HG03558 (cell line): ENCODE results near the gene ZMIZ1.

Experiments used
- ATAC-seq: cut with Tn5 transposase; IDR thresholded peaks from one replicate; pipeline ENCODE4 v1.9.1; 2021; ENCODE audit warnings: moderate number of reproducible peaks; ENCODE audit not compliant: unreplicated experiment; ENCODE audit errors: extremely low read depth

The ZMIZ1 gene

DNA sequence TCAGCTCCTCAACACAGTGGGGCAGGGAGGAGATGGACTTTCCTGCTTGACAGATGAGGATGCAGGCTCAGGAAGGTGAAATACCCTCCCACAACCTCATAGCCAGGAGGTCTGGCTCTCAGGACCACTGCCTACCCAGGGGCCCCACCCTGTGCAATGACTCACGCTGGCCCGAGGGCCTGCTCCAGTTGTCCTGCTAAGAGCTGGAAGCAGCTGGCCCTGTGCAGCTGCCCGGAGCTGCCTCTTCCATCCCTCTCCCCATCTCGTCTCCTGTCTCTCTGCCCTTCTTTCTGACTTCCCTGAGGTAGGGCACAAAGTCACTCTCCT is 123.9 kb downstream of the ZMIZ1 start:
- no peak for ATAC-seq

DNA sequence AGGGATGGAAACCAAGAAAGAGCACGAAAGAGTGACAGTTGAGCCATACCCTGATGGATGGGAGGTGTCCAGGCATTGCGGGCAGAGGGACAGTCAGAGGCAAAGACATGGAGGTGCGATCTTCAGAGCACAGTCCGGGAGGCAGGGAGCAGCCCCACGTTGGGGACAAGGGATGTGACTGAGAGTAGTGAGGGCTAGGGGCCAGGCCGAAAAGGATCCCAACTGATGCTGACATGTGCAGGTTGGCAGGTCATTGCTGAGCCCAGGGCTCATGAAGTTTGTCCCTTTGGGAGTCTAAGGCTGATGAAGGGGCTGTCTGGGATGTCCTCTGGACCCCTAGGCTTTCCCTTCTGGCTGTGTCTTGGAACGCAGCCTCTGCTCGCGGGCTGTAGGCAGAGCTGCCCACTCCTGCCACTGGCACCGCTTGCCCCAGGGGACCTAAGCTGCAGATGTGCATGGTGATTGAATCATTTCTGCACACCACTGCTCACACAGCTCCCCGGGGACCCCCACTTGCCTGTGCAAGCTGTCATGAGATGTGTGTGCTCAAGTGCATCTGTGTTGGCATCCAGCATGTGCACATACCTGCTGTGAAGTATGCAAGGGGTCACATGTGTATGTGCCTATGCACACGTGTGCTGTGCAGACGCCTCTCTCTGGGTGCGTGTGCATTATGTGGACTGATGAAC is 125.1 kb downstream of the ZMIZ1 start:
- no peak for ATAC-seq

DNA sequence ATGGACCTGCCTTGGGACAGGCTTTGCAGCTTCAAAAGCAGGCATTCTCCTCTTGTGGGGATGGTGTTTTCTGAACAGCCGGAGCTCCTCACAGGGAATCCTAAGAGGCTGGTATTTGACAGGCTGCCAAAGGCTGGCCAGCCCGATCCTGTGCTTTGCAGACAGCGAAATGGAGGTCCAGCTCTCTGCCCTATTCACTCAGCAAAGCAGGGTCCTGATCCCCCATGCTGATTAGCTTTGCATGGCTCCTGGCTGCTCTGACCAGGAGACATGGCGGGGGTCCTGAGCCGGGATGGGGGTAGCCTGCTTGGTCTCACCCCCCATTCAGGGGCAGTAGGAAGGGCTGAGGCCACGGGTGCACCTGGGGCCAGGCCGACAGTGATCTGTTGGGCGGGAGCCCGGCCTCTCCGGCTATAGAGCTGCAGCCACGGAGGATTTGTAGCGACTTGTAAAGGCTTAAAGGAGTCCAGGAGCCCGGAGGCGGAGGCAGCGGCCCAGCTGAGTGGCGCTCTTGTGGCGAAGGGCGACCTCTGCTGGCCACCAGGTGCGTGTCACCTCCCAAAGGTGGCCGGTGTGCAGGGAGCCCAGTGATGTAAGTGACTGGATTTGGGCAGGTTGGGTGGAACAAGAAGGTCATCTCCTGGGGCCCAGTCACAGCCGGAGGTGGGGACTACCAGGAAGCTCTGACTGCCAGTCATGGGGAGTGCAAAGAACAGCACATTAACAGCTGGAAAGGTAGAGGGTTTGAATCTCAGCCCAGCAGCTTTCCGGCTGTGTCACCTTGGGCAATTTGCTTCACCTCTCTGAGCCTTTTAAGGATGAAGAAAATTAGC is 126.5 kb downstream of the ZMIZ1 start:
- ATAC-seq: peak; percentile 83

DNA sequence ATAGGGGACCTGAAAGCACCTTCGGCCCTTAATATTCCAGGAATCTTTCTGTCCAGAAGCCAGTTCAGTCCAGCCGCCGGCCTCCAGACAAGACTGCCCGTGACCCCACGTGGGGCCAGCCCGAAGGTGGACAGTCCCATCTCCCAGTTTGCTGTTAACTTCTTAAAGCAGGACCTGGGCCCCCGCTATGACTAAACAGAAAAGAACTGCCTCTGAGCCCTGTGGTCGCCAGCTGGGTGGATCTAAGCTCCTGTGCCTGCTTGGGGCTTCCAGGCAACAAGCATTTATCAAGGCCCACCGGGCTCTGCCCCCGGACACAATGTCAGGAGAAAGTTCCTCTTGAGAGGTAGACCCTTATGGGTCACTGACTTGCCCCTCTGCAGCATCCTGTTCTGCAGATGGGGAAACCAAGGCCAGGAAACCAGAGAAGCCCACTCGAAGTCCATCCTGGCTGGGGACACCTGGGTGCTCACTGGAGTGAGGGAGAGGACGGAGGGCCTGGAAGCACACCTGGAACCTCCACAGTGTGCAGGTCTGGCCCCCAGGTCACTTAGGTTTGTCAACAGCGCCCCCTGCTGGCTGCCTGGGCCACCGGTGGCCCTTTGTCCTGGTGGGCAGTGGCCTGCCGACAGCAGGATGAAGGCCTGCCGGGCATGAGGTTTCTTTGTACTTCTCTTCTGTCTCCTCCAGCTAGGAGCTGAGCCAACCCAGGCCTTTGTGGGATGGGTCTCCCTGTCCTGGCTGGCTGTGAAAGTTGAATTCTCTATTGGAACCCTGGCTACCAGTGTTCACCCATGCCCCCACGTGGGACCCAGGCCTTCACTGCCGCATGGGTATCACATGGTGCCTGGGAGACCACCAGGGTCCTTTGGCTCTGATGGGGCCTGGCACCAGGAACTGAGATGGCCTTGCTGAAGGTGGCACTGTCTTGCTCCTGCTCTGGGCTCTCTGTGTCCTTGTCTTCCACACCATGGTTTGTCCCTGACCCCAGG is 128.0 kb downstream of the ZMIZ1 start:
- ATAC-seq: no peak

DNA sequence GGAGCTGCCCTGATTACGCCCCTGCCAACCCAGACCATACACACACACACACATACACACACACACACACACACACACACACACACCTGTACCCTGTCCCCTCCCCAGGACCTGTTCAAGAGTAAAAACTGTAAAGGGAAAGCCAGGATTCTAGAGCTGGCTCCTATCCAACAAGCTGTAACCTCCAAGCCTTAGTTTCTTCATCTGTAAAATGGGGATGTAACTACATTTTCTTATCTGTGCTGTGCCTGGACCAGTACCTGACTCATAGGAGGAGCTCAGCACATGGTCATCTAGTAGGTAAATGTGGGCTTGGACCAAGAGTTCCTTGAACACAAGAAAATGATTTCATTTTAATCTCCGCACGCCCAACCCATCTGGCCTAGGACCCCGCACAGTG is 128.8 kb downstream of the ZMIZ1 start:
- ATAC-seq: no peak

DNA sequence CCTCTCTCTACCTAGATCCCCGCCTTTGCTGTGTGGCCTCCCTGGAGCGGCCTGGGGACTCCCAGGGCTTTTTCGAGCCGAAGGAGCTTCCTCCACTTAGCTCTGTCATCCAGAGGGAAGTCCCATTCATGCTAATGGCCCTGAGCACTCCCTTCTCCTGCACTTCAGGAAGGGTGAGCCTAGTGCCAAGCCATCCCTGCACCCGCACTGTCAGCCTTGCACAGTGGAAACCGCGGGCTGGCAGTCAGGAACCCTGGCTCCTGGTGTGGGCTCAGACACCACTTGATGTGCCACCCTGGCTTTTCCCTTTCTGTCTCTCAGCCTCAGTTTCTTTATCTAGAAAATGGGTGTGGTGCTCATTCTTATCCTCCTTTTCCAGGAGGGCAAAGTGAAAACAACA is 131.6 kb downstream of the ZMIZ1 start:
- ATAC-seq: no peak

DNA sequence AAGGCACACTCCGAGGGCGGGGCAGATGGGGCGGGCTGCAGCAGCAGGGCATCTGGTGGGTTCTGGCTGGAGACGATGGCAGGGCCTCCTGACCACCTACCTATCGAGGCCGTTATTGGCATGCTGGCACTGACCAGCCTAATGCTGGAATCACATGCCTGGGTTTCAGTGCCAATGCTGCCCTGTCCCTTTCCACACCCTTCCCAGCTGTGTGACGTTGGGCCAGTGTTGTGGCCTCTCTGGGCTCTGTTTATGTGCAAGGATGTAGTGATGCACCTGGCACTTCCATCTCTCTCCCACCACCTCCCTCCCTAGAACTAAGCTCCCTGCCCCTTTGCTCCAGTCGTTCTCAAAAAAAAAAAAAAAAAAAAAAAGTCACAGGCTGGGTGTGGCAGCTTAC is 132.9 kb downstream of the ZMIZ1 start:
- ATAC-seq: no peak

DNA sequence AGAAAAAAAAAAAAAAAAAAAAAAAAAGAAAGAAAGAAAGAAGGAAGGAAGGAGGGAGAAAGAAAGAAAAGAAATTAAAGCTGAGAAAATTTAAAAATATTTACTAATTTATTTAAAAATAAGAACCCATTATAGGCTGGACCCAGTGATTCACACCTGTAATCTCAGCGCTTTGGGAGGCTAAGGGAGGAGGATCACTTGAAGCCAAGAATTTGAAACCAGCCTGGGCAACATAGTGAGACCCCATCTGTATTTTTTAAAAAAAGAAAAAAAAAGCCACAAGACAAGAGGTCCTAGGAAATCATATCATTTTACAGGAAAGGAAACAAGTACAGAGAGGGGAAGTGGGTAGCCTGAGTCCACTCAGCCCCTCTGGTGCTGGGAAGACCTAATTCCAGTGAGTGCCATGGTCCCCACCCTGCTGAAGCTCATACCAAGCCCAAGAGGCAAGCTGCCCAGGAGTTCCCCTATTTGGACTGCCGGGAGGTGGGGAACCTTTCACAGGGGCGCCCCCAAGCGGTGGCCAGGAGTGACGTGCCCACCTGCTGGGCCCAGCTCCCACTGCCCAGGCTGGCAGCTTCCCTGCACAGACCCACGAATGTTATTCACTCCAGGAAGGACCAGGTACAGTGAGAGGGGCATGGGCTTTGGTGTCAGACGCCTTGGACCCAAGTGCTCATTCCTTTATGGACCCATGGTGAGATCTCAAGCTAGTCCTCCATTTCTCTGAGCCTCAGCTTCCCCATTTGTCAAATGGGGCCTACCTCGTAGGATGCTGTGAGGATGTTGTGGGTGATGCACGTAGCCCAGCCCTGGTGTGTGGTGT is 133.6 kb downstream of the ZMIZ1 start:
- no peak for ATAC-seq

DNA sequence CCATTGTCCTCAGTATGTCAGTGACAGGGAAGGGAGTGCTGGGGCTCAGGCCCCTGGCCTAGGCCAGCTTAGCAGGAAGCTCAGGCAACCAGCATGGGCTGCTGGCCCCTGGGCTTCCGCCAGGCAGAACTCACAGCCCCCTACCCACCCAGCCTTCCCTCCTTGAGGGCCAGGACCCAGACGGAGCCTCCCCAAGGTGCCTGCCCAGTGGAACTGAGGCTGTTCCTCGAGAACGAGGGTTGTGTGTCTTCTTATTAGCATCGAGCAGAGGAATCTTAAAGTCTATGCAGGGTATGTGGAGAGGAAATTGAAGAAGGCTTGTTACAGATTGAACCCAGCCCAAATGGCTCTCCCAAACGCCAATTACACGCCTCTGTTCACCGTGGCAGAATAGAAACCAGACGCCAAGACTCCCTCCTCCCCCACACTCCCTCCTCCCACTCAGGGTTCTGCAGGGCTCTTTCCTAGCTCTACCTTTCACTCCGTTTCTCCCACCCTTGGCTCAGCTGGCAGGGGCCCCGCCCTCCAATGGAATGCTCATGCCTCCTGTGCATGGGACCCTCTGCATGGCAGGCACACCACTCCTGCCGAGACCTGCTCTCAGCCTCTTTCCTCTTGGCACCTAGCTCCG is 134.4 kb downstream of the ZMIZ1 start:
- ATAC-seq: no peak

DNA sequence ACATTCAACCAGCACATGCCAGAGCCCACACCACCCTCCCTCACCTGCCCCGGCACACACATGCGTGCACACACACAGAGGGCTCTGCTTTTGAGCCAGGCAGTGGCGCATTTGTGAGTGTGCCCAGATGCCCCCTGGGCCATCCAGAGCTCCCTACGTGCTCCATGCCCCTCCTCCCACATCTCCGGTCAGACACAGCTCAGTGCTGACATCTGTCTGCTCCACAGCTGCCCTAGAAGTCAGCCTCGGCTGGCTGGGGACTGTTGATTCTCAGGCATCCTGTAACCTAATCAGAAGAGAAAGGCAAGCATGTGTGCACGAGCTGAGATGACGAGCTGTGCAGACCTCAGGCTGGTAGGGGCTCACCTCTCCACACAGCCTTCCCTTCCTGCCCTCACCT is 135.1 kb downstream of the ZMIZ1 start:
- ATAC-seq: no peak

DNA sequence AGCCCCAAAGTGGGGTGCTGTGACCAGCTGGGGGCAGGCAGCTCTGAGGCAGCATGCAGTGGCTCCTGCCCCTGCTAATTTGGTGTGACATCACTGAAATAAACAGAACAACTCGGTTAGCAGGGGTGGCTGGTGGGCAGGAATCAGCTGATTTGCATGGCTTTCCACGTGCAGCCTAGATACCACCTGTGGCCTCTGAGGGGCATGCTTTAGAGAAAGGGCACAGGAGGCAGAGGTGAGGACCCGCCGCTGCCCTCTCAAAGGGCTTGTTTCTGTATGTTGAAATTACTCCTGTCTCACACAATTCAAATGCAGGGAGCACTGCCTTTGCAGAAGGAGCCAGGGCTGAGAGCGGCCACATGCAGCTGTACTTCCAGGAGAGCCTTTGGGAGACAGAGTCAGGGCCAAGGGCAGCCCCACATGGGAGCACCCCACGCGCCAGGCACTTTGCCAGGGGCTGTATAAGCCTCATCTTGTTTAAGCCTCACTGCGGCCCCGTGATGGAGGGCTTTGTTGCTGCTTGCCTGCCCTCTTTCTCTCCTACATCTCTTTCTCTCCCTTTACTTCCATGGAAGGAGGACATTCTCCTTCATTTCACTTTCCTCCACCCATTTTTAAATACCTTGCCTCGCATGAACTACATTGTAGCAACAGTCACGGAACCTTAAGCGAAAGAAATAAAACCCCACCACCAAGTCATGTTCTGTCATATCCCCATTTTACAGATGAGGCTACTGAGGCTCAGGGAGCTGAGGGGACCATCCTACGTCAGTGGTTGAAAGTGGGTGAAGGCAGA is 137.7 kb downstream of the ZMIZ1 start:
- ATAC-seq: no peak

DNA sequence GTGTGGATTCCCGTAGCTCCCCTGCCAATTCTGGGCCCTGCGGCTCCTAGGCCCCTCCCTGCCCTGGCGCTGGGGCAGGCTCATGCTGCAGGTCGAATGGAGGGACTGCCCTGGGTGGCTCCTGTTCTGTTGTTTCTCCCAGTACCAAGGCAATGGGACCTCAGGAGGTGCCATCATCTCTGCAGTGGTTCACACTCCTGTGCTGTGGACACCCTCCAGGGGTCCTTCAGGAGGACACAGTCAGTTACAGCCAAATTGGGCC is 138.3 kb downstream of the ZMIZ1 start:
- no peak for ATAC-seq

DNA sequence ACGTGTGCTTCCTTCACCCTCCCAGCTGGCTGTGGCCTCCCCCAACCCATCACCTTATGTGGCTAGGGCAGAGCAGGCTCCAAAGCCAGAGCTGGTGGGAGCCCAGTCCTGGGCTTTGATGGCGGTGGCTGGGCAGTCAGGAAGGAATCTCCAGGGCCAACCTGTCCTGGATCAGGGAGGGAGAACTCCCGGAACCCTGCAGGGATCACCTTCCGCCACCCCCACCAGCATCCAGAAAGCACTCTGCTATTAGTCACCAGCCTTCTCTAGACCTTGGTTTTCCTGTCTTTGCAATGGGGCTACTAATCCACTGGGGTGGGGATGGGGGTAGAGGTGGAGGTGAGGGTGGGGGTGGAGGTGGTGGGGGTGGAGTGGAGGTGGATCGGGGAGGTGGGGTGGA is 139.0 kb downstream of the ZMIZ1 start:
- ATAC-seq: no peak

DNA sequence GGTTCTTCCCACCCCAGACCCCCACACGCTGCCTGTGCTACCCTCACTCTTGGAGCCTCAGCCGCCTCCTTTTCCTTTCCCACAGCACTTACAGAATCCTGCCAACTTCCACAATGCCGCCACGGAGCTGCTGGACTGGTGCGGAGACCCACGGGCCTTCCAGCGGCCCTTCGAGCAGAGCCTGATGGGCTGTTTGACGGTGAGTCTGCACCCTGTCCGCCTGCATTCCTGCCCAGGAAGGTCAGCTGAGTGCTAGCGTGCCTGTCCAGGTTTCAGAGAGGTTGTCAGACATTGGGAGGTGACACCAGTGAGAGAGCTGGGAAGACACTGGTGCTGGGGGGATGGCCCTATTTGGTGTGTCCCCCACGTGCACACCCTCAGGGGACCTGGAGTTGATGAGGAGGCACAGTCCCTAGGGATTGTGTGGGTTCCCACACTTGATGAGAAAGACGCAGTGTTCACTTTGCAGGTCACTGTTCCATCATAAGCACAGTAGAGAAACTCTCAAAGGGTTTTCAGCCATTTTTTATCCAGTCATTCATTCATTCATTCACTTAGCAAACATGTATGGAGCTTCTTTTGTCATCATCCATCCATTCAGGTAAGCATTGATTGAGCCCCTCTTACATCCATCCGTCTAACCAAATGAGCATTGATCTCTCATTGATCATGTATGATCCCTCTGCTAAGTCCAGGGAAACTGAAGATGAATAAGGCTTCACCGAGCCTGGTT is 139.7 kb downstream of the ZMIZ1 start:
- no peak for ATAC-seq

DNA sequence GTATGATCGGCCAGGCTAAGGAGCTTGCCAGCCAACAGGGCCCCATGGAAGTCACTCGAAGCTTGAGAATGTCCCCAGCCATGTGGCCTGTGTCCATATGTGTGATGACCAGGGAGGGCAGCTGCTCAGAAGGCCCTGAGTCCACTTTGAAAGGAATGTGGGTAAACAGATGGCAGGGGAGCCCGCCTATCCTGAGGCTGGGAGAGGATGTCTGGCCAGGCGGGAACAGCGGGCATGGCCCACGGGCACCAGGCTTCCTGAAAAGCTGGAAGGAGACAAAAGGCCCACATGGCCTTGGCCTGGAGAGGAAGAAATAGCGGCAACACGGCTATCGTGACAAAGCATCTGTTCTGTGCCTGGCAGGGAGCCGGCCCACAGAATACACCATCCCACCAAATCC is 140.6 kb downstream of the ZMIZ1 start:
- ATAC-seq: no peak

DNA sequence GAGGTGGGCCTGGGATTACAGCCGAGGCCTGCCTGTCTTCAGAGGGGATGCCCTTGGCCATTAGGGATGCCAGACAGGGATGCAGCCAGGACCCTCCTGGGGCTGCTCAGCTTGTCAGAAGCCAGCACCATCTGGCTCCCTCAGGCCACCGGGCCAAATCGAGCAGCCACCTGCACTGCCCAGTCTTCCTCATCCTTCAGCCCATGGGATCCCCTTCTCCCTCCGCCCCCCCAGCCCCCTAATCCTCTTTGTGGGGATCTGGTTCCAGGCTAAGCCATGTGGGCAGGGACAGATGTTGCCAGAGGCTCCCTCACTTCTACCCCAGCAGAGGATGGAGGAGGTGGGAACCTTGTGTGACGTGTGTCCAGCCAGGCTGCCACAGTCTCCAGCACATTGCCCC is 141.1 kb downstream of the ZMIZ1 start:
- ATAC-seq: no peak

DNA sequence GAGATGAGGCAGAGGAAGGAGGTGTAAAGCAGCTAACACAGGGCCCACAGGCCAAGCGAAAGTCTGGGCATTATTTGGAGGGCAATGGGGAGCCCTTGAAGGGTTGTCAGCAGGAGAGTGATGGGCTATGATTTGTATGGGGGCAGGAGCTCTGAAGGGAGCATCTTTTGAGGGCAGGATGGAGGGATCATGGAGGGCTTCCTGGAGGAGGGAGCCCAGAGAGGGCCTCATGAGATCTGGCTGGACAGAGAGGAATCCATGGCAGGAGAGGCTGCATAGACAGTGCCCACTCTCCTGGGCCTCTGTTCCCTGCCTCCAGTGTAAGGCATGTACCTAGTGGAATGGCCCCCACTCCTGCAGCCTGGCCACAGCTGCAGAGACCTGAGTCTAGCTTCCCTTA is 141.9 kb downstream of the ZMIZ1 start:
- no peak for ATAC-seq

DNA sequence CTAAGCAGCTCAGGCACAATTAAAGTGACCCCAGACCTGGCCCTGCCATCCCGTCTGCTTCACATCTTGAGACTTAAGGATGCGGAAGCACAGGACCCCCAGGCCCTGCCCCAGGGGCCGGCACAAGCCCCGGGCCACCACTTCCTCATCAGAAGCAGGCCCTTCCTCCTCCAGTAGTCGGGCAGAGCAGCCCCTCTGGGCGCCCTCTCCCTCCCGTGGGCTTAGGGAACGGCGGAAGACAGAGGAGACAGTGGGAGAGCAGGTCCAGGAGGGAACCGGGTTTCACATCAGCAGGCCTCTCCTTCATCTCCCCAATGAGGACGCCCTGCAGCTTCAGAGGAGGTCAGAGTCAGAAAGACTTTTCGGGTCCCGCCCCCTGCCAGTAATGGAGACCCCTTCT is 142.8 kb downstream of the ZMIZ1 start:
- ATAC-seq: no peak
